Measurements from ENCODE around the gene HCN3. TPM values are rescaled to one million over a fixed set of nuclear protein-coding genes. Genes with fewer than 3 reads are reported as not detected.

Gene HCN3
- total and polyA plus RNA-seq, 2 of the 8 experiments (the other 6 are each of a cell fraction or from before 2014, with no cell fraction given), result 6.4 to 7.3 TPM

GRCh38 chr1:155254228-155254713, 23.0 kb upstream of the HCN3 start:
- peak overlapping the region; percentile 57 to 91 (median 76) for H3K4me3 ChIP-seq (ENCODE audit: extremely low read depth in 1 of 4, insufficient read depth in 2 of 4, low read depth in 3 of 4, low read length in 4 of 4)
- H3K4me1 ChIP-seq (replicated peaks in 1 of 4; ENCODE audit: control insufficient read depth in 3 of 4, insufficient read depth in 4 of 4, low read length in 3 of 4), result peaks cover 0 to 26% (median 16%) of the 10 kb centered on the region in 4 experiments; a peak in 6 of 7 replicates
- H2BK5ac ChIP-seq (ENCODE audit: low read depth, low read length), result no peak overlapping the region
- DNase-seq (ENCODE audit: low read depth in 1 of 2, low spot score in 2 of 2), result no peak
- peak overlapping the region; percentile 9; the same call in 1 of the 2 replicates for H4K8ac ChIP-seq (ENCODE audit: extremely low read depth, insufficient read depth, low read length)
- H3K23ac ChIP-seq (ENCODE audit: insufficient read length), result no peak overlapping the region
- TF ChIP-seq JUND (IDR thresholded peaks at IDR 0.05; ENCODE audit: low read length) (no peak), HDAC6 (IDR thresholded peaks at IDR 0.05; ENCODE audit: low read depth, low read length) (no peak), SIRT6 (IDR thresholded peaks at IDR 0.05; ENCODE audit: low read length) (no peak), RXRA (IDR thresholded peaks at IDR 0.05; ENCODE audit: insufficient read depth, low read depth, low read length) (no peak), MAX (IDR thresholded peaks at IDR 0.05) (no peak), ZNF274 (IDR thresholded peaks at IDR 0.05; ENCODE audit: borderline replicate concordance, extremely low read depth, low read length) (no peak), JUN (IDR thresholded peaks at IDR 0.05; ENCODE audit: low read depth, low read length) (no peak), E2F6 (IDR thresholded peaks at IDR 0.05) (no peak), TAF7 (optimal IDR thresholded peaks at IDR 0.05; ENCODE audit: borderline replicate concordance, low read depth, low read length) (no peak), RFX5 (IDR thresholded peaks at IDR 0.05; ENCODE audit: borderline replicate concordance, low read depth, low read length) (no peak), EP300 (IDR thresholded peaks at IDR 0.05; ENCODE audit: borderline replicate concordance in 1 of 2, low read depth in 2 of 2, low read length in 2 of 2) (no peak), SP1 (IDR thresholded peaks at IDR 0.05; ENCODE audit: low read depth, low read length) (no peak)
- H3K9me3 ChIP-seq (ENCODE audit: insufficient read depth in 2 of 2, low read depth in 1 of 2, low read length in 1 of 2), result no peaks in the 10 kb centered on the region
- peak overlapping the region; percentile 85; the same call in 1 of the 2 replicates for H2AK5ac ChIP-seq (ENCODE audit: low read depth, low read length)
- H3K36me3 ChIP-seq (ENCODE audit: control insufficient read depth in 2 of 4, insufficient read depth in 4 of 4, low read length in 3 of 4), result peaks cover 0 to 5% (median under 1%) of the 10 kb centered on the region in 4 experiments; a peak in 2 of 8 replicates
- H3K9ac ChIP-seq (replicated peaks in 1 of 4; ENCODE audit: extremely low read depth in 1 of 4, low read depth in 3 of 4, low read length in 3 of 4), result no peak overlapping the region
- H3K27me3 ChIP-seq (replicated peaks in 1 of 4; ENCODE audit: control insufficient read depth in 3 of 4, extremely low read depth in 1 of 4, insufficient read depth in 3 of 4, low read length in 3 of 4), result no peaks in the 10 kb centered on the region
- H3K56ac ChIP-seq (replicated peaks; ENCODE audit: insufficient read length, low read depth, low read length), result no peak overlapping the region
- peak overlapping the region; percentile 79 to 88 for H3K4me2 ChIP-seq (ENCODE audit: insufficient read depth in 1 of 2, low read depth in 2 of 2, low read length in 2 of 2)
- H4K20me1 ChIP-seq (replicated peaks in 1 of 2; ENCODE audit: control insufficient read depth in 1 of 2, insufficient read depth in 2 of 2, low read length in 2 of 2), result peaks cover 0 to 6% of the 10 kb centered on the region in 2 experiments
- H4K5ac ChIP-seq (ENCODE audit: insufficient read length, low read depth, low read length), result no peak overlapping the region
- peak overlapping the region; percentile 39 for H3K4ac ChIP-seq (replicated peaks; ENCODE audit: insufficient read length, low read depth, low read length)
- no peak overlapping the region for H2BK120ac ChIP-seq (replicated peaks; ENCODE audit: low read depth, low read length)
- peak overlapping the region; percentile 81; the same call in 1 of the 2 replicates for H2BK15ac ChIP-seq (ENCODE audit: low read length)
- H3K79me2 ChIP-seq (ENCODE audit: control insufficient read depth in 1 of 2, insufficient read depth in 2 of 2, low read length in 2 of 2), result 0 out of 4 replicates have a peak, but pooled peaks cover 0 to 3% of the 10 kb centered on the region in 2 experiments
- H2BK12ac ChIP-seq (ENCODE audit: low read depth, low read length), result 0 out of 2 replicates have a peak overlapping the region, but pooled peaks have one; percentile 50
- ChIA-PET POLR2A (ENCODE audit: partially characterized antibody) (interaction anchor here (2.7 kb wide), 1 partner anchor 60 kb away, joined by 7 read pairs; no protein-coding TSS in a partner anchor), CTCF (ENCODE audit: partially characterized antibody) (interaction anchor here (15.2 kb wide), 1 partner anchor 68 kb away, joined by 227 read pairs; the partner anchor contains the start of gene RUSC1)
- 75% methylated on average over 12 of the region's 12 CpGs; no CpG with 5 or more reads in 1 of the 2 experiments for WGBS, 2 experiments (ENCODE audit: extremely low coverage in 1 of 2, insufficient coverage in 1 of 2, insufficient read length in 1 of 2, insufficient replicate concordance in 2 of 2, low coverage in 1 of 2, low lambda C conversion rate in 2 of 2, missing lambda C conversion rate in 1 of 2)
- no peak overlapping the region for H4K91ac ChIP-seq (replicated peaks; ENCODE audit: insufficient read length, low read length)
- H3K27ac ChIP-seq (ENCODE audit: low read depth, low read length), result no peak overlapping the region
- H3K23me2 ChIP-seq (ENCODE audit: low read depth, low read length), result peaks cover 12% of the 10 kb centered on the region; the same call in 1 of the 2 replicates
- H3K79me1 ChIP-seq (ENCODE audit: low read depth, low read length), result no peaks in the 10 kb centered on the region
- H2AFZ ChIP-seq (ENCODE audit: low read length), result no peak overlapping the region
- H2BK20ac ChIP-seq (ENCODE audit: low read length), result no peak overlapping the region
- H3K14ac ChIP-seq (ENCODE audit: insufficient read length), result peak overlapping the region; percentile 21
- 0 out of 2 replicates have a peak overlapping the region, but pooled peaks have one; percentile 19 for H3K18ac ChIP-seq (ENCODE audit: extremely low read depth, low read length)
- no peak for FAIRE-seq

Measured in H1 (cell line).